SK-N-SH (cell line): ENCODE data around the gene GNA14.

ENCODE experiments used
- EZH2phosphoT487 ChIP-seq: fragments of 200-600 bp; sonication (generic); IDR thresholded peaks from 2 replicates; pipeline ENCODE4 v1.6.1; 2017; ENCODE audit warnings: low read depth, mixed run types, mild to moderate bottlenecking, antibody characterized with exemption, moderate library complexity, borderline replicate concordance
- RFX5 ChIP-seq: IDR thresholded peaks from 2 replicates; pipeline ENCODE4 v1.6.1; 2012; ENCODE audit warnings: mild to moderate bottlenecking, improper control_type of control experiment, low read length
- TAF1 ChIP-seq: IDR thresholded peaks from 2 replicates; pipeline ENCODE4 v1.6.1; 2012; ENCODE audit warnings: low read depth, mild to moderate bottlenecking, low read length, moderate library complexity, borderline replicate concordance
- TCF12 ChIP-seq: IDR thresholded peaks from 2 replicates; pipeline ENCODE4 v1.4.0; 2012
- TF ChIP-seq, protein P1 (sequence below): fragments of 200-600 bp; sonication (generic); IDR thresholded peaks from 2 replicates; pipeline ENCODE4 v1.6.1; 2017; ENCODE audit warnings: antibody characterized with exemption, mild to moderate bottlenecking, moderate library complexity
- TF ChIP-seq, protein P2 (sequence below): IDR thresholded peaks from 2 replicates; pipeline ENCODE4 v1.4.0; 2012; ENCODE audit warnings: low read depth
- TF ChIP-seq, protein P3 (sequence below): IDR thresholded peaks from 2 replicates; pipeline ENCODE4 v1.6.1; 2012; ENCODE audit warnings: mild to moderate bottlenecking, low read depth, low read length, moderate library complexity

DNA sequence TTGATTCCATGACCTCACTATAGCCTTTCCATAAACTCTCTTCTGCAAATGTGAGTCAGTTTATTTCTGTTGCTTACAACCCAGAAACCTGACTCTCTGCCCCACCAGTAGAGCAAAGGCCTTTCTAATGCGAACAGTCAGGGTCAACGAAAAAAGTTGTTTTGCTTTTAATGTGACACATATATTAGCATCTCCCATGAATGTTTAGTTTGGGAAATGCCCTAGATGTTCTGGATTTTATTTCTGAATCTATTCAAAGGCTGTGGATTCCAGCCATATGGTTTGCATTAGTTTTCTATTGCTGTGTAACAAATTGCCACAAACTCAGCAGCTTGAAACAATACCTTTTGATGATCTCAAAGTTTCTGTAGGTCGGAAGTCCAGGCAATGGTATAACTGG, 193.5 kb downstream of the GNA14 start:
- TF ChIP-seq TCF12 (peak; percentile 64), EZH2phosphoT487 (no peak), TAF1 (no peak), RFX5 (no peak)
- TF ChIP-seq, protein P1, sequence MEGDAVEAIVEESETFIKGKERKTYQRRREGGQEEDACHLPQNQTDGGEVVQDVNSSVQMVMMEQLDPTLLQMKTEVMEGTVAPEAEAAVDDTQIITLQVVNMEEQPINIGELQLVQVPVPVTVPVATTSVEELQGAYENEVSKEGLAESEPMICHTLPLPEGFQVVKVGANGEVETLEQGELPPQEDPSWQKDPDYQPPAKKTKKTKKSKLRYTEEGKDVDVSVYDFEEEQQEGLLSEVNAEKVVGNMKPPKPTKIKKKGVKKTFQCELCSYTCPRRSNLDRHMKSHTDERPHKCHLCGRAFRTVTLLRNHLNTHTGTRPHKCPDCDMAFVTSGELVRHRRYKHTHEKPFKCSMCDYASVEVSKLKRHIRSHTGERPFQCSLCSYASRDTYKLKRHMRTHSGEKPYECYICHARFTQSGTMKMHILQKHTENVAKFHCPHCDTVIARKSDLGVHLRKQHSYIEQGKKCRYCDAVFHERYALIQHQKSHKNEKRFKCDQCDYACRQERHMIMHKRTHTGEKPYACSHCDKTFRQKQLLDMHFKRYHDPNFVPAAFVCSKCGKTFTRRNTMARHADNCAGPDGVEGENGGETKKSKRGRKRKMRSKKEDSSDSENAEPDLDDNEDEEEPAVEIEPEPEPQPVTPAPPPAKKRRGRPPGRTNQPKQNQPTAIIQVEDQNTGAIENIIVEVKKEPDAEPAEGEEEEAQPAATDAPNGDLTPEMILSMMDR, result no peak
- TF ChIP-seq, protein P2, sequence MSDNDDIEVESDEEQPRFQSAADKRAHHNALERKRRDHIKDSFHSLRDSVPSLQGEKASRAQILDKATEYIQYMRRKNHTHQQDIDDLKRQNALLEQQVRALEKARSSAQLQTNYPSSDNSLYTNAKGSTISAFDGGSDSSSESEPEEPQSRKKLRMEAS, result no peak
- TF ChIP-seq, protein P3, sequence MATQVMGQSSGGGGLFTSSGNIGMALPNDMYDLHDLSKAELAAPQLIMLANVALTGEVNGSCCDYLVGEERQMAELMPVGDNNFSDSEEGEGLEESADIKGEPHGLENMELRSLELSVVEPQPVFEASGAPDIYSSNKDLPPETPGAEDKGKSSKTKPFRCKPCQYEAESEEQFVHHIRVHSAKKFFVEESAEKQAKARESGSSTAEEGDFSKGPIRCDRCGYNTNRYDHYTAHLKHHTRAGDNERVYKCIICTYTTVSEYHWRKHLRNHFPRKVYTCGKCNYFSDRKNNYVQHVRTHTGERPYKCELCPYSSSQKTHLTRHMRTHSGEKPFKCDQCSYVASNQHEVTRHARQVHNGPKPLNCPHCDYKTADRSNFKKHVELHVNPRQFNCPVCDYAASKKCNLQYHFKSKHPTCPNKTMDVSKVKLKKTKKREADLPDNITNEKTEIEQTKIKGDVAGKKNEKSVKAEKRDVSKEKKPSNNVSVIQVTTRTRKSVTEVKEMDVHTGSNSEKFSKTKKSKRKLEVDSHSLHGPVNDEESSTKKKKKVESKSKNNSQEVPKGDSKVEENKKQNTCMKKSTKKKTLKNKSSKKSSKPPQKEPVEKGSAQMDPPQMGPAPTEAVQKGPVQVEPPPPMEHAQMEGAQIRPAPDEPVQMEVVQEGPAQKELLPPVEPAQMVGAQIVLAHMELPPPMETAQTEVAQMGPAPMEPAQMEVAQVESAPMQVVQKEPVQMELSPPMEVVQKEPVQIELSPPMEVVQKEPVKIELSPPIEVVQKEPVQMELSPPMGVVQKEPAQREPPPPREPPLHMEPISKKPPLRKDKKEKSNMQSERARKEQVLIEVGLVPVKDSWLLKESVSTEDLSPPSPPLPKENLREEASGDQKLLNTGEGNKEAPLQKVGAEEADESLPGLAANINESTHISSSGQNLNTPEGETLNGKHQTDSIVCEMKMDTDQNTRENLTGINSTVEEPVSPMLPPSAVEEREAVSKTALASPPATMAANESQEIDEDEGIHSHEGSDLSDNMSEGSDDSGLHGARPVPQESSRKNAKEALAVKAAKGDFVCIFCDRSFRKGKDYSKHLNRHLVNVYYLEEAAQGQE, result no peak
